Loucy (cell line): ENCODE results near the gene WWOX.

Experiments
- H2AFZ ChIP-seq: fragments of 200-600 bp; sonication (generic); 2 replicates; pipeline ENCODE4 v1.6.0; 2016; ENCODE audit warnings: antibody characterized with exemption, mild to moderate bottlenecking, low read length, moderate library complexity
- H3F3A ChIP-seq: fragments of 200-600 bp; 2 replicates; pipeline ENCODE4 v1.6.0; 2016; ENCODE audit warnings: antibody characterized with exemption, low read depth, mild to moderate bottlenecking
- H3K27me3 ChIP-seq: fragments of 200-600 bp; sonication (generic); 2 replicates; pipeline ENCODE4 v1.6.1; 2014; ENCODE audit warnings: low read length, mild to moderate bottlenecking; ENCODE audit not compliant: insufficient read depth, poor library complexity, severe bottlenecking
- H3K36me3 ChIP-seq: fragments of 200-600 bp; sonication (generic); 2 replicates; pipeline ENCODE4 v1.6.1; 2016; ENCODE audit warnings: low read length; ENCODE audit not compliant: insufficient read depth
- H3K4me1 ChIP-seq: fragments of 200-600 bp; sonication (generic); 2 replicates; pipeline ENCODE4 v1.5.1; 2014; ENCODE audit warnings: low read length, mild to moderate bottlenecking; ENCODE audit not compliant: insufficient read depth, poor library complexity, severe bottlenecking
- H3K4me2 ChIP-seq: fragments of 200-600 bp; sonication (generic); 2 replicates; pipeline ENCODE4 v1.6.0; 2014; ENCODE audit warnings: antibody characterized with exemption, low read length, low read depth, mild to moderate bottlenecking; ENCODE audit not compliant: poor library complexity, severe bottlenecking
- H3K4me3 ChIP-seq: fragments of 200-600 bp; sonication (generic); 2 replicates; pipeline ENCODE4 v1.5.1; 2014; ENCODE audit warnings: low read length, mild to moderate bottlenecking, mixed read lengths; ENCODE audit not compliant: poor library complexity, severe bottlenecking
- H3K79me2 ChIP-seq: fragments of 200-600 bp; sonication (generic); 2 replicates; pipeline ENCODE4 v1.6.1; 2014; ENCODE audit warnings: low read length; ENCODE audit not compliant: insufficient read depth
- H3K9ac ChIP-seq: fragments of 200-600 bp; sonication (generic); 2 replicates; pipeline ENCODE4 v1.6.0; 2014; ENCODE audit warnings: mild to moderate bottlenecking, low read depth, low read length, moderate library complexity; ENCODE audit not compliant: poor library complexity, severe bottlenecking
- H3K9me2 ChIP-seq: fragments of 200-600 bp; sonication (generic); replicated peaks from 2 replicates; pipeline ENCODE4 v1.6.1; 2016; ENCODE audit warnings: low read depth, low read length, mixed read lengths
- H3K9me3 ChIP-seq: fragments of 200-600 bp; sonication (generic); 2 replicates; pipeline ENCODE4 v1.6.1; 2014; ENCODE audit warnings: mild to moderate bottlenecking, antibody characterized with exemption, low read length, low read depth; ENCODE audit not compliant: insufficient read depth
- H4K20me1 ChIP-seq: fragments of 200-600 bp; sonication (generic); 2 replicates; pipeline ENCODE4 v1.6.0; 2014; ENCODE audit warnings: antibody characterized with exemption, low read length, mild to moderate bottlenecking; ENCODE audit not compliant: insufficient read depth, poor library complexity, severe bottlenecking
- CTCF ChIP-seq: fragments of 200-600 bp; sonication (generic); conservative IDR thresholded peaks from 2 replicates; pipeline ENCODE4 v1.5.1; 2014; ENCODE audit warnings: mild to moderate bottlenecking, antibody characterized with exemption, low read length
- EZH2phosphoT487 ChIP-seq: fragments of 200-600 bp; IDR thresholded peaks from 2 replicates; pipeline ENCODE4 v1.6.1; 2018; ENCODE audit warnings: antibody characterized with exemption, mild to moderate bottlenecking, moderate library complexity, borderline replicate concordance

WWOX gene

GRCh38 chr16:78672779-78673556 lies 573.5 kb downstream of the WWOX start:
- no peak overlapping the region for H2AFZ ChIP-seq
- H3K4me3 ChIP-seq = no peak overlapping the region
- peaks cover 8% of the 10 kb centered on the region for H3K4me1 ChIP-seq
- H3K36me3 ChIP-seq = no peaks in the 10 kb centered on the region
- H3K9ac ChIP-seq = no peak overlapping the region
- H3F3A ChIP-seq = no peaks in the 10 kb centered on the region
- H3K9me2 ChIP-seq = no peaks in the 10 kb centered on the region
- TF ChIP-seq EZH2phosphoT487 = no peak
- TF ChIP-seq CTCF = no peak
- no peaks in the 10 kb centered on the region for H4K20me1 ChIP-seq
- no peaks in the 10 kb centered on the region for H3K79me2 ChIP-seq
- no peaks in the 10 kb centered on the region for H3K9me3 ChIP-seq
- no peaks in the 10 kb centered on the region for H3K27me3 ChIP-seq
- no peak overlapping the region for H3K4me2 ChIP-seq

GRCh38 chr16:78673884-78674283 lies 574.4 kb downstream of the WWOX start:
- Histone ChIP-seq H3K9me3 (no peaks in the 10 kb centered on the region), H3K9me2 (no peaks in the 10 kb centered on the region), H2AFZ (no peak overlapping the region), H3K36me3 (no peaks in the 10 kb centered on the region), H3F3A (no peaks in the 10 kb centered on the region), H3K79me2 (no peaks in the 10 kb centered on the region), H3K4me1 (peaks cover 10% of the 10 kb centered on the region), H4K20me1 (no peaks in the 10 kb centered on the region), H3K4me2 (no peak overlapping the region), H3K4me3 (no peak overlapping the region), H3K9ac (no peak overlapping the region), H3K27me3 (no peaks in the 10 kb centered on the region)
- no peak for TF ChIP-seq CTCF
- no peak for TF ChIP-seq EZH2phosphoT487

GRCh38 chr16:78675312-78675711 lies 575.9 kb downstream of the WWOX start:
- Histone ChIP-seq H3K9ac (no peak overlapping the region), H3K9me3 (no peaks in the 10 kb centered on the region), H4K20me1 (no peaks in the 10 kb centered on the region), H2AFZ (no peak overlapping the region), H3K9me2 (no peaks in the 10 kb centered on the region), H3K4me1 (peaks cover 10% of the 10 kb centered on the region), H3K36me3 (no peaks in the 10 kb centered on the region), H3K79me2 (no peaks in the 10 kb centered on the region), H3K4me3 (no peak overlapping the region), H3F3A (no peaks in the 10 kb centered on the region), H3K4me2 (no peak overlapping the region), H3K27me3 (no peaks in the 10 kb centered on the region)
- TF ChIP-seq EZH2phosphoT487 = no peak
- TF ChIP-seq CTCF = no peak
